Epithelial cell of proximal tubule (primary cell): ENCODE measurements around the gene TCF7. TPM values are rescaled to one million over a fixed set of nuclear protein-coding genes. Genes with fewer than 3 reads are reported as not detected.
A peak's percentile ranks its signal among the peaks of the same experiment; 100 is the strongest.

ENCODE experiments used
- DNase-seq: peaks from one replicate; pipeline ENCODE4 v3.0.0-alpha.2; 2011; ENCODE audit warnings: low read depth
- H3K4me3 ChIP-seq: 2 replicates; pipeline ENCODE4 v1.5.1; 2011; ENCODE audit warnings: low read depth, mild to moderate bottlenecking, low read length
- total RNA-seq: library from RNA; depleted of rRNA; stranded (reverse); fragments of >200 nt; gene quantifications from 2 replicates; pipeline ENCODE4 v1.2.3, GENCODE V29; 2015
- TF ChIP-seq, protein P1 (sequence below): conservative IDR thresholded peaks from 2 replicates; pipeline ENCODE4 v1.5.1; 2012; ENCODE audit warnings: low read depth, mild to moderate bottlenecking, low read length

Gene TCF7
- total RNA-seq, 1 donor from 2014 or later = 3.6 TPM

DNA sequence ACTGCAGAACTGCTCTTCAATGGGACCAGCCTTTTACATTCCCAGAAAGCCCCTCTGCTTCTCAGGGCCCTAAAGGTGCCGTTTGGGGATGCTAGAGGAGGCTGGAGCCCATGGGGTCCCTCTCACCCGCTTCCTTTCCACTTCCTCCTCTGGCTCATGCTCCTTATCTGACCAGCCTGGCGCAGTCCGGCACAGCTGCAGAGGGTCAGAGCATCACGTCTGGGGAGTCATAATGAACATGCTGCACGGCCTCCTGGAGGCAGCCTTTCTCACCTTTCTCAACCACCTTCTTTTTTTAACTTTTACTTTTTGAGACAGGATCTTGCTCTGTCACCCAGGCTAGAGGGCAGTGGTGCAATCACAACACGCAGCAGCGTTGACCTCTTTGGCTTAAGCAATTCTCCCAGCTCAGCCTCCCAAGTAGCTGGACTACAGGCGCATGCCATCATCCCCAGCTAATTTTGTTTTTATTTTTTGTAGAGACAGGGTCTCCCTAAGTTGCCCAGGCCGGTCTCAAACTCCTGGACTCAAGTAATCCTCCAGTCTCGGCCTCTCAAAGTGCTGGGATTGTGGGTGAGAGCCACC, 15.1 kb upstream of the TCF7 start:
- H3K4me3 ChIP-seq = no peak overlapping the region
- TF ChIP-seq, protein P1, sequence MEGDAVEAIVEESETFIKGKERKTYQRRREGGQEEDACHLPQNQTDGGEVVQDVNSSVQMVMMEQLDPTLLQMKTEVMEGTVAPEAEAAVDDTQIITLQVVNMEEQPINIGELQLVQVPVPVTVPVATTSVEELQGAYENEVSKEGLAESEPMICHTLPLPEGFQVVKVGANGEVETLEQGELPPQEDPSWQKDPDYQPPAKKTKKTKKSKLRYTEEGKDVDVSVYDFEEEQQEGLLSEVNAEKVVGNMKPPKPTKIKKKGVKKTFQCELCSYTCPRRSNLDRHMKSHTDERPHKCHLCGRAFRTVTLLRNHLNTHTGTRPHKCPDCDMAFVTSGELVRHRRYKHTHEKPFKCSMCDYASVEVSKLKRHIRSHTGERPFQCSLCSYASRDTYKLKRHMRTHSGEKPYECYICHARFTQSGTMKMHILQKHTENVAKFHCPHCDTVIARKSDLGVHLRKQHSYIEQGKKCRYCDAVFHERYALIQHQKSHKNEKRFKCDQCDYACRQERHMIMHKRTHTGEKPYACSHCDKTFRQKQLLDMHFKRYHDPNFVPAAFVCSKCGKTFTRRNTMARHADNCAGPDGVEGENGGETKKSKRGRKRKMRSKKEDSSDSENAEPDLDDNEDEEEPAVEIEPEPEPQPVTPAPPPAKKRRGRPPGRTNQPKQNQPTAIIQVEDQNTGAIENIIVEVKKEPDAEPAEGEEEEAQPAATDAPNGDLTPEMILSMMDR = no peak
- DNase-seq = no peak

DNA sequence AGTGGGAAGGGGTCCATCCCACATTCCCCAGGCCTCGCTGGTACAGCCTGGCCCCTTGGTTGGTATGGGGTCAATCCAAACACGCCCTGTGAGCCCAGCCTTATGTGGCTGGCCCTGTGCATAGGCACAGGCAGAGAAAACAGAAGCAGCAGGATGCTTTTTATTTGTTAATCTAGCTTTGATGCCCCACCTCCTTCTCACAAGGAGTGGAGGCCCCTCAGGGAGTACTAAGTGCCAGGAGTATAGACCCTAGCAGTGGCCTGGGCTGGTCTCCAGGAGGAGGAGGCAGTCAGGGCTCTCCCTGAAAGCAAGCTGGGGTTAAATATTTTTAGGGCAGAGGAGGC, 14.6 kb upstream of the TCF7 start:
- TF ChIP-seq, protein P1 = no peak
- no peak for DNase-seq
- no peak overlapping the region for H3K4me3 ChIP-seq

DNA sequence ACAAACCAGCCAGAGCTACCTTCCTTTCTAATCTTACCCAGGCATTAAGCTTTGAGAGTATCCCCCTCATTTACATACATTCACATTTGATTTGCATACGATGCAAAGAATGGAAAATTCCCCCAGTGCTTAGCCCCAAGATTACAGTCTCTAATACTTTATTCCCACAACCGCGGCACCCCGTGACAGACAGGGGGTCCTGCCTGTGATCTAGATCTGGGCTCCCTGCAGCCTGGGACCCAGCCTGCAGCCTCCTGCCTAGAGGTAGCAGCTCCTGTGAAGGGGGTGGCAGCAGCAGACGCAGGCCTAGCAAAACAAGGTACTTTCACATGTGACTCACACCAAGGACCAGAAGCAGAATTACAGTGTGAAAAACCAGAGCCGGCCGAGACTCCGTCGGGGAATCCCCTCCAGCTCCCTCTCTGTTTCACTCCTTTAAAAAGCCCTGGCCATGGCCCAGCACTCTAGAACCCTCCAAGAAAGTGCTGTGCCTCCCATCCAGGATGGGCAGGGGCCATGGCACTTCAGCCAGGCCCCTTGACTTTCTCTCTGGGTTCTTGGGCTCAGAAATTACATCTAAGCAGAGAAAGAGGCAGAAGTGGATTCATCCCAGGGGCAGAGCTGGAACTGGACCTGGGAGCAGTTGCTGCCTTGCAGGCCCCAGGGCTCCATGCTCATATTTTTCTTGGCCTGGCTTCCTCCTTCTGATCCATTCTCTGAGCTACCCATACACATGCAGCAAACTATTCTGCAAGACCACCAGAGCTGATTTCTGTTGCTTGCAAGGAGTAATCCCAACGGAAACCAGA, 14.0 kb upstream of the TCF7 start:
- TF ChIP-seq, protein P1 = no peak
- no peak for DNase-seq
- H3K4me3 ChIP-seq = no peak overlapping the region

DNA sequence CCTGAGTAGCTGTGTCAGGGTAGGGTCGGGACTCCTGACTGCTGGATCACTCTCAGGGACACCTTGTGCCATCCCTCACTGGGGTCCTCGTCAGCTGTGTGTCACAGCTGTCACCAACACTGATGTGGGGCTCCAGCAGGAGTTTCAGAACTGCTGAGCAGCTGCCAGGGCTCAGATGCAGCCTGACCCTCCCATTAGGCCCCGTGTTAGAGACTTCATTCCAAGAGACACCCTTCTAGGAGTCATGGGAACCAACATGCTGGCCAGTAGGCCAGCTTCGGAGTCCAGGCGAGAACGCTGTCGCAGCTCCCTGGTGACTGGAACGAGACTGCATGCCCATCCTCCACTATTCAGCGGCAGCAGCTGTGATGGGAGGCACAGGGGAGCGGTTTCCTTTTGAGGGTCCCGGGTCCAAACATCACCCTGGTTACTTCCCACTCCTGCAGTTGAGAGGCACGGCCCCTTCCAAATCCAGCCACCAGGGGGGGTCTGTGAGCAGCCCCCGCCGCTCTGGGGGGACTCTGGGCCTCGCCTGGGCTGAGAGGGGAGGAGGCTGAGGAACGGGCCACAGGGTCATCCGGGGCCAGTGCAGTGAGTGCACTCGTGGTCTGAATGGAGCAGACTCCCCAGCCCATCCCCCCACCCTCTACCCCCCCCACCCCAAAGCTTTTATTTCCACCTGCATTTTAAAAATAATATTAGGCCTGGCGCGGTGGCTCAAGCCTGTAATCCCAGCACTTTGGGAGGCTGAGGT, 12.6 kb upstream of the TCF7 start:
- TF ChIP-seq, protein P1 = peak; percentile 82
- no peak overlapping the region for H3K4me3 ChIP-seq
- no peak for DNase-seq

DNA sequence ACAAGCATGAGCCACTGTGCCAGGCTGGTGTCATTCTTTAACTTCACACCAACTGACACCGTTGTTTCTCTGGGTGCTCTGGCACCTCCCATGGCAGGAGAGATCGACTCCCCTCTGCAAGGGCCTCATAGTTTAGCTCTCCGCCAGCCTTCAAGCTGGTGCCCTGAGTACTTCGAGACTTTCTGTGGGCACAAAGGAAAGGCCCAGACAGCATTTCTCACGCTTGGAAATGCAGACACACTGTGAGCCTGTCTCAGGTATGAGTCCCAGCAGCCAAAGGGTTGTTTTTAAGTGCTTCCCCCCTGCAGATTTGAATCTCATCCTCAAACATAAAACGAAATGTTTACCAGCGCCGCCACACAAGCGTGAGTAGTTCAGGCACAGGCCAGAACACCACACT, 11.1 kb upstream of the TCF7 start:
- TF ChIP-seq, protein P1 = no peak
- H3K4me3 ChIP-seq = no peak overlapping the region
- no peak for DNase-seq

DNA sequence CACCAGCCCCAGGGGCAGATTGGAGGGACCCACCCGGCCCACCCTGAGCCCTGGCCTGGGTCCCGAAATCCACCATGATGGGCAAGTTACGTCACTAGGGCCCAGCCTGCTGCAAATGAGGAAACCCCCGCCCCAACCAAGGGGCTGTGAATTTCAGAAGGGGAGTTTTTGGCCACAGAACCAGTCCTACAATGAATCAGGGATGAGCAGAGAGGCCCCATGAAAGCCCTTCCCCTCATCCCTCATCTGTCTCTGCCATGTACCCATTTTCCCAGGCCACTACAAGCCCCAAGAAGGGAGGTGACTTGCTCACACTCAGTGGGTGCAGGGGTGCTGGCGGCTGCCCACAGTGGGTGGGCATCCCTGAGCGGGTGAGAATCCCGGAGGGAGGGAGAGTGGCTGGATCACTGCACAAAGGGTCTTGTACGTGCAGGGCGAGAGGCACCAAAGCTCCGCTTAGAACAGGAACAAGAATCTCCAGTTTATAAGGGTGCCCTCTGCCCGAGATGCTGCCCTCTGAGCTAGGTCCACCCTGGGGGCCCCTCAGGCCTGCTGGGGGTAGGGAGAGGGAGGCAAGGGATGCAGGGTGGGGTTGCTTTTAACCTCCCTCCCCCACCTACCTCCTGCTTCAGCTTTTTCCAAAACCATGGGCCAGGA, 10.4 kb upstream of the TCF7 start:
- TF ChIP-seq, protein P1 = no peak
- H3K4me3 ChIP-seq = no peak overlapping the region
- DNase-seq = no peak
